ENCODE measurements around the gene MYRIP. TPM values are rescaled to one million over a fixed set of nuclear protein-coding genes. Genes with fewer than 3 reads are reported as not detected.

MYRIP gene
- total RNA-seq, 6 donors from 2014 or later = 0.55 to 4.3 (median 2.1) TPM; not detected in 1

- ATAC-seq (ENCODE audit: low FRiP score in 2 of 2) = no peak
- Histone ChIP-seq H3K9me3 (no peaks in the 10 kb centered on the region), H3K27me3 (no peaks in the 10 kb centered on the region), H3K4me3 (no peak overlapping the region), H3K4me1 (no peaks in the 10 kb centered on the region), H3K27ac (no peak overlapping the region), H3K36me3 (no peaks in the 10 kb centered on the region)
- DNase-seq = no peak
- TF ChIP-seq POLR2A (IDR thresholded peaks at IDR 0.05) (no peak), EP300 (IDR thresholded peaks at IDR 0.05) (no peak), POLR2AphosphoS5 (IDR thresholded peaks at IDR 0.05) (no peak), CTCF (IDR thresholded peaks at IDR 0.05) (no peak)
- 79 to 81% methylated on average over 6 of the region's 6 CpGs for WGBS, 2 donors
Measured at GRCh38 chr3:39910135-39910534, 100.7 kb downstream of the MYRIP start.

GRCh38 chr3:39910826-39911464 lies 101.5 kb downstream of the MYRIP start:
- Histone ChIP-seq H3K27me3 (no peaks in the 10 kb centered on the region), H3K4me3 (no peak overlapping the region), H3K9me3 (no peaks in the 10 kb centered on the region), H3K4me1 (no peaks in the 10 kb centered on the region), H3K27ac (no peak overlapping the region), H3K36me3 (no peaks in the 10 kb centered on the region)
- TF ChIP-seq POLR2A (IDR thresholded peaks at IDR 0.05) (no peak), CTCF (IDR thresholded peaks at IDR 0.05) (no peak), POLR2AphosphoS5 (IDR thresholded peaks at IDR 0.05) (no peak), EP300 (IDR thresholded peaks at IDR 0.05) (no peak)
- no peak for DNase-seq
- 79 to 86% methylated on average over 3 of the region's 3 CpGs for WGBS, 2 donors
- no peak for ATAC-seq (ENCODE audit: low FRiP score in 2 of 2)

GRCh38 chr3:39911465-39912309 lies 102.3 kb downstream of the MYRIP start:
- H3K4me1 ChIP-seq = no peaks in the 10 kb centered on the region
- H3K9me3 ChIP-seq = no peaks in the 10 kb centered on the region
- no peak for TF ChIP-seq CTCF (IDR thresholded peaks at IDR 0.05)
- TF ChIP-seq POLR2A (IDR thresholded peaks at IDR 0.05) = no peak
- no peak for TF ChIP-seq POLR2AphosphoS5 (IDR thresholded peaks at IDR 0.05)
- no peak for TF ChIP-seq EP300 (IDR thresholded peaks at IDR 0.05)
- no peak overlapping the region for H3K4me3 ChIP-seq
- no peak overlapping the region for H3K27ac ChIP-seq
- H3K27me3 ChIP-seq = no peaks in the 10 kb centered on the region
- ATAC-seq (ENCODE audit: low FRiP score in 2 of 2) (peak in 1 of 2 donors; percentile 58), DNase-seq (no peak)
- 70 to 77% methylated on average over 3 of the region's 3 CpGs for WGBS, 2 donors
- no peaks in the 10 kb centered on the region for H3K36me3 ChIP-seq

- H3K4me1 ChIP-seq = no peaks in the 10 kb centered on the region
- DNase-seq = no peak
- no peak overlapping the region for H3K27ac ChIP-seq
- no peaks in the 10 kb centered on the region for H3K36me3 ChIP-seq
- no peak for ATAC-seq (ENCODE audit: low FRiP score in 2 of 2)
- no peak overlapping the region for H3K4me3 ChIP-seq
- TF ChIP-seq EP300 (IDR thresholded peaks at IDR 0.05) = no peak
- no peak for TF ChIP-seq POLR2AphosphoS5 (IDR thresholded peaks at IDR 0.05)
- no peak for TF ChIP-seq CTCF (IDR thresholded peaks at IDR 0.05)
- TF ChIP-seq POLR2A (IDR thresholded peaks at IDR 0.05) = no peak
- H3K9me3 ChIP-seq = no peaks in the 10 kb centered on the region
- WGBS, 2 donors = 74 to 82% methylated on average over 2 of the region's 2 CpGs
- H3K27me3 ChIP-seq = no peaks in the 10 kb centered on the region
Measured at GRCh38 chr3:39915027-39915426, 105.6 kb downstream of the MYRIP start.
